HG02938 (cell line): Measurements from ENCODE around the gene CYP3A7.
"Not testable (repeated sequence)": the region's sequence is repeated elsewhere in the genome, so short reads cannot be mapped to it uniquely, and the experiment has no call there.

Experiments
- ATAC-seq: cut with Tn5 transposase; IDR thresholded peaks from one replicate; pipeline ENCODE4 v1.9.1; 2021; ENCODE audit warnings: mild to moderate bottlenecking, moderate library complexity; ENCODE audit not compliant: unreplicated experiment

The CYP3A7 gene

DNA sequence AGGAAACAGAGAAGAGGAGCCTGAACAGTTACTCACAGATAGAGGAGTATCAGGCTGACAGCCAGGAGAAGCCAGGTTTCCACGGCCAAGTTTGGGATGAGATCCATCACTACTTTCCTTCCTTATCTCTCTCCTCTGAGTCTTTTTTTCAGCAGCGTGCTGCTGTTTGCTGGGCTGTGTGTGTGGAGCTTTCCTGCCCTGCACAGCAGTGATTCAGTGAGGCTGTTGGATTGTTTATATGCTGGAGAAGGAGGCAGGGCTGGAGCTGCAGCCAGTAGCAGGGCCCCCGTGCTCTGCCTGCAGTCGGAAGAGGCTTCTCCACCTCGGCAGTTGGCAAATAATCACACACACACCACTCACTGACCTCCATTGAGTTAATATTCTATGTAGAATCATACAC is at the start of gene CYP3A7:
CYP3A7 (minus strand) TSS at position 210 of the 400 bp plus-strand sequence; CDS start at position 107, 103 bp downstream.
- ATAC-seq, result no peak

DNA sequence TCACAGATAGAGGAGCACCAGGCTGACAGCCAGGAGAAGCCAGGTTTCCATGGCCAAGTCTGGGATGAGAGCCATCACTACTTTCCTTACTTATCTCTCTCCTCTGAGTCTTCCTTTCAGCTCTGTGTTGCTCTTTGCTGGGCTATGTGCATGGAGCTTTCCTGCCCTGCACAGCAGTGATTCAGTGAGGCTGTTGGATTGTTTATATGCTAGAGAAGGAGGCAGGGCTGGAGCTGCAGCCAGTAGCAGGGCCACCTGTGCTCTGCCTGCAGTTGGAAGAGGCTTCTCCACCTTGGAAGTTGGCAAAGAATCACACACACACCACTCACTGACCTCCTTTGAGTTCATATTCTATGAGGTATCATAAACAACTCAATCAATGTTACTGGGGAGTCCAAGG is 49.0 kb upstream of the CYP3A7 start, which contains the start of gene CYP3A4:
CYP3A4 (minus strand) TSS at position 178 of the 400 bp plus-strand sequence; CDS start at position 75, 103 bp downstream.
- ATAC-seq, result no peak

DNA sequence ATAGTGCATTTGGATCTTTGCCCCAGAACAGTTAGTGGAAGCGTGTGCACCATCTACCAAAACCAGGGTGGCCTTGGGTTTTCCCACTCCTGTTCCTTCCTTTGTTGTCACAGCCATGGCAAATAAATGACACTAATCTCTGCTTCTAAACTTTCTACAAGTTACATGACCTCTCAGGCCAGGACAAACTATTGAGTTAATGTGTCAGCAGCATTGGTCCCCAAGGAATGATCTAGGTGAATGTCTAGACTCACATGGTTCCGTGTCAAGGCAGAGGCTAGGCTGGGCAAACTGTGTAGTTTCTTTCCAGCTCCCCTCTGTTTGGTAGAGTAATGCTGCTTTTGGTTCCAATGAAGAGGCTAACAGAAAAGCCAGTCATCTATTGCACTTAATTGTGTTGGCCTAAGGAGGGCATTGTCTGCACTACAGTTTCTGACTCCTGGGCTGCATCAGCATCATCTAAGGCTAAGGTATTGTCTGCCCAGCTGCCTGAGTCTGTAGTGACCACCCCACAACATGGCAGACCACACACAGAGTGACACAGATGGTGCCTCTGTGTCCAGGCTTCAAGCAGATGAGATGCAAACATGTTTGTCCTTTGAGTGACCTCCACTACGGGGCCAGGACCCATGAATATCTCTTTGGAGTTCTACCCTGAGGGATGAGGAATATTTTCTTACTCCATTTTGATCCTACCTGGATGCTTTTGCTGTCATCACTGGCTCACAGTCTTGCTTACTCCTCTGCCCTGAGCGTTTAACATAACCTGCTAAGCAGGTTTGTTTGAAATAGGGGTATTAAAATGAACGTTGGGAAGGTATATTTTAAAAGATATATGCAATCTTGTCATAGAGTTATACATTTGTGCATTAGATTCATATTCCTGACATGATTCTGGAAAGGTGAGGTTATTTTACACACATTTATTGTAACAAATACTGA is 47.3 kb upstream of the CYP3A7 start:
- ATAC-seq, result no peak

DNA sequence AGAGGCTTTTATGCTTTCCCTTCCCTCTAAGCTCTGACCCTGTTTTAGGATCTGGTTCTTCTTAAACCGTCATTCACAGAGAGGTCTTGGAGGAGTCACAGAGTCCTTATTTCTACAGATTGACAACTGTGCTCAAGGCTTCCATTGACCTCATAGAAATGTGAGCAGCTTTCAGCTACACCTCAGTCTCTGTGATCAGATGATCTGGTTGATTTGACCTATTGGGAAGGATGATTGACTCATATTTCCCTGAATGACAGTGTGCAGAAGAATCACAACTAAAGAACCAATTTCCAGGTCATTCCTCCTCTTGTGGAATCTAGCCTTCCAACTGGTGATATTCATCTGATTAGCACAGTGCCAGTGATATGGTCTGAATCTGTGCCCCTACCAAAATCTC is 45.6 kb upstream of the CYP3A7 start:
- ATAC-seq, result no peak

DNA sequence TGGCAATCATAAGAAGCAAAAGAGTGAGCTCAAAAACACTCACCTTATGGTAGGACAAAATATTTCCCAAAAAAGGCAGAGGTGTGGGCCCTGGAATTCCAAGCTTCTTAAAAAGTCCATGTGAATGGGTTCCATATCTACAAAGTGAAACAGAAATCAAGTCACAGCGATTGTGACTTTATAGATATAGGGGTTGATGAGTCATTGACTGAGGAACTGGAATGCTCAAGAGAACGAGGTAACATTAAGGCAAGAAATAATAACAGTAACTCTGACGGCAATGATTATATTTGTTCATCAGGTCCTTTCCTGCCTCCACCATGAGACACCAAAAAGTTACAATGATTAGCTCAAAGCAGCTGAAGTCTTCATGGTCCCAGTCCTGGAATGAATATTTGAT is 45.0 kb upstream of the CYP3A7 start:
- ATAC-seq, result no peak

DNA sequence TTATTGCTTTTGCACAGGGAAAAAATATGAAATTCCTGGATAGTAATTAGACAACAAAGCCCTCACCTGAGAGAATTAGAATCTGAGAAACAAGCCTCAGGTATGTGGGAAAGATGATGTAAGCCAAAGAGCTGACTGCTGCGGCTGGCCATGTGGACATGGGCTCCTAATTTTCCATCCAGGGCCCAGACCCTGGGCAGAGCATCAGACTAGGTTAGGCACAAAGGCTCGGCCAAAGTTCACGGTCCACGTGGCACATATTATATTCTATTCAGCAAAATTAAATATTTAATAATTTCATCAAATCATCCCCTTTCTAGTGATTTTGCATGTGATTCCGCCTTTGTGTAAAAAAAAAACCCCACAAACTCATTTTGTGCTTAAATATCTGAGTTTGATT is 43.9 kb upstream of the CYP3A7 start:
- ATAC-seq, result no peak

DNA sequence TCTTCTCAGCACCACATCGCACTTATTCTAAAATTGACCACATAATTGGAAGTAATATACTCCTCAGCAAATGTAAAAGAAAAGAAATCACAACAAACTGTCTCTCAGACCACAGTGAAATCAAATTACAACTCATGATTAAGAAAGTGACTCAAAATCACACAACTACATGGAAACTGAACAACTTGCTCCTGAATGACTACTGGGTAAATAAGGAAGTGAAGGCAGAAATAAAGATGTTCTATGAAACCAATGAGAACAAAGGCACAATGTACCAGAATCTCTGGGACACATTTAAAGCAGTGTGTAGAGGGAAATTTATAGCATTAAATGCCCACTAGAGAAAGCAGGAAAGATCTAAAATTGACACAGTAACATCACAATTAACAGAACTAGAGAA is 38.4 kb upstream of the CYP3A7 start:
- not testable (repeated sequence) for ATAC-seq

DNA sequence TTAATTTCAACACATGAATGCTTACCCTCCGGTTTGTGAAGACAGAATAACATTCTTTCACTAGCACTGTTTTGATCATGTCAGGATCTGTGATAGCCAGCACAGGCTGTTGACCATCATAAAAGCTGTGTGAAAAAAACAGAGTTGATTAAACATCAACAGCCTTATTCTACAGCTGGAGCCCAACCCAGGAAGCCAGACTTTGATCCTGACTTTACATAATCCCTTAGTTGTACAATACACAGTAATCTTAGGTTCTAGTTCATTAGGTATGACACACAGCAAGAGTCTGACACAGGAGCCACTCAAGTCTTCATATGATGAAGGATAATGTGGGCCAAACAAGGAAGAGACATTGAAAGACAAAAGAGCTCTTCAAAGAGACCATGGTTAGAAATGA is 37.6 kb upstream of the CYP3A7 start:
- ATAC-seq, result no peak

DNA sequence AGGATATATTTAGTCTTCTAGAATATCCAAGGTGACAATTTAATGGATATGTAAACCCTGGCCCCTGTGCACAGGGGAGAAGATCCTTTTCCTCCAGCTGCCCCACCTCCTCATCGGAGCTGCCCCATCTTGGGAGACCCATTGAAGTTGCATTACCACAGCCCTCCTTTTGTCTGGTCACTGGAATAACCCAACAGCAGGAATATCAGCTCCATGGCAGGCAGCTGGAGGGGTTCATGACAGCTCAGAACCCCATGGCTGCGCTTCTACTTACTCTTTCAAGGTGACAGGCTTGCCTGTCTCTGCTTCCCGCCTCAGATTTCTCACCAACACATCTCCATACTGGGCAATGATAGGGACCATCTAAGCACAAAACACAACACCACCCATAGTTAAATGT is 34.5 kb upstream of the CYP3A7 start:
- not testable (repeated sequence) for ATAC-seq

DNA sequence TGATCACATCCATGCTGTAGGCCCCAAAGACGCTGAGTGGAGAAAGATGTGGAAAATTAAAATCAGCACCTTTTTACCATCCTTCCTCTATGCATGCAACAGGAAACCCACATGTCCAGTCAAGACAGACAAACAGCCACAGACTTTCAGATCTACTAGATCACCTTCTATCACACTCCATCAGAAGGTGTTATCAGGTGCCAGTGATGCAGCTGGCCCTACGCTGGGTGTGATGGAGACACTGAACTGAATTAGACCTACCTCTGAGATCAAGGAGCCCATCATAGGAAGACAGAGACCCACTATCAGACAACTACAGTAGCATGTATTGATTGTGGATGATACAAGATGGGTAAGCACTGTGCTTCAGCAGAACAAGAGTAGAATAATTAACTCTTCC is 33.5 kb upstream of the CYP3A7 start:
- no peak for ATAC-seq

DNA sequence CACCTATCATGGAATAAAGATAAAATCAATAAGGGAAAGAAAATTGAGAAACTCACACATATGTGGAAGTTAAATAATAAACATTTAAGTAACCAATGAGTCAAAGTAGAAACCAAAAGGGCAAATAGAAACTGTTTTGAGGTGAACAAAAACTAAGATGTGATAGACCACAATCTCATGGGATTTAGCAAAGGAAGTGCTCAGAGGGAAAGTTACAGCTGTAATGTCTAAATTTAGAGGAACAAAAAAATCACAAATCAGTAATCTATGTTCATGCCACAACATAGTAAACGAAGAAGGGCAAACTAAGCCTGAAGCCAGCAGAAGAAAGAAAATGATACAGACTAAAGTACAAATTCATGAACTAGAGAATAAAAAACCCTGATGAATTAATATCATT is 32.7 kb upstream of the CYP3A7 start:
- peak; percentile 86 for ATAC-seq

DNA sequence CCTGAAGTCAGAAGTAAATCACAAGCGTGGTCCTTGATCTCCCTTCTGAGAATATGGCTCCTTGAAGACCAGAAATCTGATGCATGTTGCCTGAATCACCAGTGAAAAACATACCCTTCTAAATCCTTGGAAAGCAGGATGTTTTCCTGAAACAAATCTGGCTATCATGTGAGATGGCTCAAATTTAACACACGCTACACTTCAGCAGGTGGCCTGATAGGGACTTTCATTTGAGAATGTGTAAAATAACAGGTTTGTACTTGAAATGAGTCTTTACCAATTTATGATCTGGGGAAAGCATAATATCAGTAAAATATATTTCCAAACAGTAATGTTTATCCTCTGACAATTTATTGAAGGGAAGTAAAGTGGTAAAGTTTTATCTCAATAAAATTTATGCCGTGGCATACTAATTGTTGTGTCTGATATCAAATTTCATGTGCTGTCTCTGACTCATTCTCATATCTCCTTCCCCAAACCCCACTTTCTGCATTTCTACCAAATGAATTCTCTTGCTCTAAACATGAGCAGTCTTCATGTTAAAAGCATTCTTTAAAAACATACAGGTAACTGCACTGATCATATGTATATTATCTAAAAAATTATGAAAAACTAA is 31.6 kb upstream of the CYP3A7 start:
- no peak for ATAC-seq

DNA sequence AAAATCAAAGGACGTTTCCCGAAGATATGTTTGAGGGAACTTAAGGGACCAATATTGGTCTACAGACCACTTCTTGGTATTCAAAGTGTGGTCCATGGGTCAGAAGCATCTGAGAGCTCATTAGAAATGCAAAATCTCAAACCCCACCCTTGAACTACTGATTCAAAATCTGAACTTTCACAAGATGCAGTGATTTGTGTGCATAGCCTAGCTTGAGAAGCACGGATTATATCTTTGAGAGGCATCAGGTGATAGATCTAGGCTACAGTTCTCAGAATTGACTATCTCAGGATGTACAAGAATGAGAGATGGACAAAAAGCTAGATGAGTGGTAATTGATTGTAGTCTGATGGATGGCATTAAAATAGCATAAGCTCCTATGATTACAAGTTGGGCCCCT is 29.5 kb upstream of the CYP3A7 start:
- ATAC-seq, result no peak

DNA sequence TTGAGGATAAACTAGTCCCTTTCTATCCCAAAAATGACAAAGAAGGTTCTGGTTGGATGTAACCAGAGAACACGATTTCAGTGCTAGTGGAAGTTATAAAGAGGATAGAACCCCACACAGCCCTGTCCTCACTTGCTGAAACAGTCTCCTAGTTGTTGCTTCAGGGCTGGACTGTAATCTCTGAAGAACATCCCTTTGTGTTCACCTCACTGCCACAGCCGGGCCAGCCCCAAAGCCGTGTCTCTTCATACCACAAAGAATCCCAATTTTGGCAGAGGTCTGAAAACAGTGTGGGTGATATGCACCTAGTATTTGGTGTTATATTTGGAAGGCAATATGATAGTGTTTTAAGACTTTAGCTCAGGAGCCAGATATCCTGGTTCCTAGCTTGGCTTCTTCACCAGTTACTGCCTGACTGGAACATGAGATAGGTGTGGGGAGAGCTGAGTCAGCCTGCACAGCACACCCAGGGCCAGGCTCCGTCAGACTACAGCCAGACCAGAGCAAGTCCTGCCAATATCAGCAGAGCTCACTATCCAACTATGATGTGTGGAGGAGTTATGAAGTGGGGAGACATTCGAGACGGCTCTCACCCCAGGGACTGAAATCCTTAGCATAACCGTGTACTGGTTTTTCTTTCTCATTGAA is 27.8 kb upstream of the CYP3A7 start:
- ATAC-seq, result no peak

DNA sequence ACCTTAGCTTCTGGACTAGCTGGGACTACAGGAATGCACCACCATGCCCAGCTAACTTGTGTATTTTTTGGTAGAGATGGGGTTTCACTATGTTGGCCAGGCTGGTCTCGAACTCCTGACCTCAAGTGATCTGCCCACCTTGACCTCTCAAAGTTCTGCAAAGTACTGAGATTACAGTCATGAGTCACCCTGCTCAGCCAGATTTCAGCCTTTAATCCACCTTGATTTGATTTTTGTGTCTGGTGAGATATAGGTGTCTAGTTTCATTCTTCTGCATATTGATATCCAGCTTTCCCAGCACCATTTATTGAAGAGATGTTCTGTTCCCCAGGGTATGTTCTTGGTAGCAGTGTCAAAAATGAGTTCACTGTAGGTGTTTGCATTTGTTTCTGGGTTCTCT is 20.1 kb upstream of the CYP3A7 start:
- no peak for ATAC-seq

DNA sequence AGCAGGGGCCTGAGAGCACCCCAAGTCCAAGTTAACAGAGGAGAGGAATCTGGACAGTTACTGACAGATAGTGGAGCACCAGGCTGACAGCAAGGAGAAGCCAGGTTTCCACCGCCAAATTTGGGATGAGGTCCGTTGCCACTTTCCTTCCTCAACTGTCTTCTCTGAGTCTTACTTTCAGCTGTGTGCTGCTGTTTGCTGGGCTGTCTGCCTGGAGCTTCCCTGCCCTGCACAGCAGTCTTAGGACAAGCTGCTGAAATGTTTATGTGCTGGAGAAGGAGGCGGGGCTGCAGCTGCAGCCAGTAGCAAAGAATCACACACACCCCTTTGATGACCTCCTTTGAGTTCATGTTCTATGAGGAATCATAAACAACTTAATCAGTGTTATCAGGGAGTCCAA is 17.4 kb upstream of the CYP3A7 start:
- ATAC-seq, result no peak

DNA sequence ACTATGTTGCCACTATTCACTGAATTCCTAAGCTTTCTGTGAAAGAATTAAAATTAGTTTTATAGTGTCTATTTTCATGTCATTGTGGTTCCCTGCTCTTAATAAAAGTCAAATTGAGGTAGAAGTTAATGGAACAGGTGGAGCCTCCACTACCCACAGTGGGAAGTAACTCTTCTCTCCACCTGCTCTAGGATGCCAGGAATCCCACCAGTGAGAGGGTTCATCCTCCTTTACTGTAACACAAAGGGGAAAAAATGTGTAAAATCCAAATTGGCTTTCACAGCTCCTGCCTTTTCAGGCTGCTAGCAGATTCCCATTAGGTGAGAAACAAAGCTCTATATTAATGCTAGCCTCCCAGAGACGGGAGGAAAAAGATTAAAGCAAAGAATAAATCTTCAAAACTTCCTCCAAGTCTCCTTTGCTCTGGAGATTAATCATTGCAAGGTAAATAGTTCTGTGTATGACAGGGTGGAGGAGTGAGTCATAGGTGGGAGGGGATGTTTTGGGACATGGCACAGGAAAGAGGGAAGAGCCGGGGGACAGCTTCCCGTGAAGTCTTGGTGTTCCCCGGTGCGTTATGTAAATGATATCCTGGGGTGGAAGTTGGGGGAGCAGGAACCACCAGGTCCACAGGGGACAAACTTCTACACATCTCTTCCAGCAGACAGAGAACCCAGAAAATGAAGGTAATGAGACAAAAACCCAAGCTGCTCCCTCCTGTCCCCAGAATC is 16.5 kb upstream of the CYP3A7 start:
- not testable (repeated sequence) for ATAC-seq

DNA sequence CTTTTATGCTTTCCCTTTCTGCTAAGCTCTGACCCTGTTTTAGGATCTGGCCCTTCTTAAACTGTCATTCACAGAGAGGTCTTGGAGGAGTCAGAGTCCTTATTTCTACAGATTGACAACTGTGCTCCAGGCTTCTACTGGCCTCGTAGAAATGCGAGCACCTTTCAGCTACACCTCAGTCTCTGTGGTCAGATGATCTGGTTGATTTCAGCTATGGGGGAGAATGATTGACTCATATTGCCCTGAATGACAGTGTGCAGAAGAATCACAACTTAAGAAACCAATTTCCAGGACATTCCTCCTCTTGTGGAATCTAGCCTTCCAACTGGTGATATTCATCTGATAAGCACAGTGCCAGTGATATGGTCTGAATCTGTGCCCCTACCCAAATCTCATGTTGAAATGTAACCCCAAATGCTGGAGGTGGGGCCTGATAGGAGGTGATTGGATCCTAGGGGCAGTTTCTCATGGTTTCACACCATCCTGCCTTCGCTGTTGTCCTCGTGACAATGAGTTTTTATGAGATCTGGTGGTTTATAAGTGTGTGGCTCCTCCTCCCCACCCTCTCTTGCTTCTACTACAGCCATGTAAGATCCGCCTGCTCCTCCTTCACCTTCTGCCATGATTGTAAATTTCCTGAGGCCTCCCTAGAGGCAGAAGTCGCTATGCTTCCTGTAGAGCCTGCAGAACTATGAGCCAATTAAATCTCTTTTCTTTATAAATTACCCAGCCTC is 14.0 kb upstream of the CYP3A7 start:
- no peak for ATAC-seq

DNA sequence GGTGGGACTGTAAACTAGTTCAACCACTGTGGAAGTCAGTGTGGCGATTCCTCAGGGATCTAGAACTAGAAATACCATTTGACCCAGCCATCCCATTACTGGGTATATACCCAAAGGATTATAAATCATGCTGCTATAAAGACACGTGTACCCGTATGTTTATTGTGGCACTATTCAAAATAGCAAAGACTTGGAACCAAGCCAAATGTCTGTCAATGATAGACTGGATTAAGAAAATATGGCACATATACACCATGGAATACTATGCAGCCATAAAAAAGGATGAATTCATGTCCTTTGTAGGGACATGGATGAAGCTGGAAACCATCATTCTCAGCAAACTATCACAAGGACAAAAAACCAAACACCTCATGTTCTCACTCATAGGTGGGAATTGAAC is 11.9 kb upstream of the CYP3A7 start:
- not testable (repeated sequence) for ATAC-seq

DNA sequence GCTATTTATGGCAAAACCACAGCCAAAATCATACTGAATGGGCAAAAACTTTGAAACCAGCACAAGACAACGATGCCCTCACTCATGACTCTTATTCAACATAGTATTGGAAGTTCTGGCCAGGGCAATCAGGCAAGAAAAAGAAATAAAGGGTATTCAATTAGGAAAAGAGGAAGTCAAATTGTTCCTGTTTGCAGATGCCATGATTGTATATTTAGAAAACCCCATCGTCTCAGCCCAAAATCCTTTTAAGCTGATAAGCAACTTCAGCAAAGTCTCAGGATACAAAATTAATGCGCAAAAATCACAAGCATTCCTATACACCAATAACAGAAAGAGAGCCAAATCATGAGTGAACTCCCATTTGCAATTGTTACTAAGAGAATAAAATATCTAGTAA is 10.4 kb upstream of the CYP3A7 start:
- ATAC-seq, result not testable (repeated sequence)
